CD14-positive monocyte (primary cell): ENCODE data around the gene CD247. TPM values are rescaled to one million over a fixed set of nuclear protein-coding genes. Genes with fewer than 3 reads are reported as not detected.

ENCODE experiments used
- DNase-seq, 3 donors: peaks; one replicate each; pipeline ENCODE4 v3.0.0-alpha.2; 2011 to 2022
- H2AFZ ChIP-seq: 2 replicates; pipeline ENCODE4 v1.6.0; 2012; ENCODE audit warnings: mild to moderate bottlenecking, low read depth, low read length, inconsistent platforms; ENCODE audit not compliant: insufficient read depth, poor library complexity, severe bottlenecking
- H3K27ac ChIP-seq, 2 donors: 1 replicate in 1 of 2; 2 replicates in 1 of 2; pipeline ENCODE4 v1.5.1; 2012 to 2013; ENCODE audit warnings: low read length in 2 of 2, control low read depth in 1 of 2, inconsistent platforms in 1 of 2, low read depth in 1 of 2, mild to moderate bottlenecking in 1 of 2
- H3K27me3 ChIP-seq, 2 donors: one replicate each; pipeline versions ENCODE4 v1.6.0 to v1.6.1; 2011 to 2013; ENCODE audit warnings: low read length in 2 of 2; ENCODE audit not compliant: control insufficient read depth in 2 of 2, insufficient read depth in 2 of 2
- H3K36me3 ChIP-seq, 2 donors: replicated peaks in 1 of 2; 1 replicate in 1 of 2; 2 replicates in 1 of 2; pipeline versions ENCODE4 v1.5.1 to v1.6.1; 2012 to 2013; ENCODE audit warnings: low read length in 2 of 2, control low read depth in 1 of 2, inconsistent platforms in 1 of 2, mild to moderate bottlenecking in 1 of 2; ENCODE audit not compliant: insufficient read depth in 2 of 2, control insufficient read depth in 1 of 2
- H3K4me1 ChIP-seq, 2 donors: 1 replicate in 1 of 2; 2 replicates in 1 of 2; pipeline versions ENCODE4 v1.5.1 to v1.6.1; 2012 to 2013; ENCODE audit warnings: low read length in 2 of 2, control low read depth in 1 of 2, inconsistent platforms in 1 of 2, mild to moderate bottlenecking in 1 of 2, moderate library complexity in 1 of 2; ENCODE audit not compliant: insufficient read depth in 2 of 2, control insufficient read depth in 1 of 2
- H3K4me2 ChIP-seq: replicated peaks from 2 replicates; pipeline ENCODE3; 2012; ENCODE audit warnings: low read length, moderate library complexity, mild to moderate bottlenecking; ENCODE audit not compliant: poor library complexity, severe bottlenecking; ENCODE audit errors: extremely low read depth
- H3K4me3 ChIP-seq, 3 experiments: fragments of 200-600 bp in 1 of 3; sonication (generic) in 1 of 3; replicated peaks in 1 of 3; 1 replicate in 2 of 3; 2 replicates in 1 of 3; pipeline ENCODE4 v1.5.1; 2011 to 2013; ENCODE audit warnings: low read length in 3 of 3, mild to moderate bottlenecking in 3 of 3, control low read depth in 2 of 3, low read depth in 2 of 3, inconsistent platforms in 1 of 3, moderate library complexity in 1 of 3
- H3K79me2 ChIP-seq: 2 replicates; pipeline ENCODE4 v1.6.0; 2012; ENCODE audit warnings: mild to moderate bottlenecking, control low read depth, inconsistent platforms, low read length, moderate library complexity; ENCODE audit not compliant: insufficient read depth
- H3K9ac ChIP-seq: 2 replicates; pipeline ENCODE4 v1.6.0; 2017; ENCODE audit warnings: low read length, mild to moderate bottlenecking; ENCODE audit not compliant: insufficient read depth, poor library complexity, severe bottlenecking
- H3K9me3 ChIP-seq, 2 donors: replicated peaks in 1 of 2; 1 replicate in 1 of 2; 2 replicates in 1 of 2; pipeline versions ENCODE4 v1.5.1 to v1.6.1; 2012 to 2013; ENCODE audit warnings: low read length in 2 of 2, control low read depth in 1 of 2; ENCODE audit not compliant: control insufficient read depth in 1 of 2, insufficient read depth in 1 of 2
- H4K20me1 ChIP-seq: 2 replicates; pipeline ENCODE4 v1.6.0; 2012; ENCODE audit warnings: mild to moderate bottlenecking, low read length, control low read depth, moderate library complexity; ENCODE audit not compliant: insufficient read depth
- H3K27ac Mint-ChIP-seq, 7 donors: one replicate each; pipeline ENCODE4 v1.8.0; 2020; ENCODE audit warnings: mild to moderate bottlenecking in 7 of 7, mixed read lengths in 7 of 7, moderate library complexity in 6 of 7, inconsistent platforms in 2 of 7
- H3K27me3 Mint-ChIP-seq, 3 donors: one replicate each; pipeline ENCODE4 v1.8.0; 2021 to 2022; ENCODE audit warnings: low read depth in 3 of 3, mild to moderate bottlenecking in 3 of 3, mixed read lengths in 3 of 3, moderate library complexity in 3 of 3, inconsistent platforms in 1 of 3
- H3K36me3 Mint-ChIP-seq, 2 donors: one replicate each; pipeline ENCODE4 v1.8.0; 2020; ENCODE audit warnings: mixed read lengths in 2 of 2, inconsistent platforms in 1 of 2, mild to moderate bottlenecking in 1 of 2
- H3K4me1 Mint-ChIP-seq: one replicate; pipeline ENCODE4 v1.8.0; 2020; ENCODE audit warnings: mild to moderate bottlenecking, mixed read lengths
- H3K4me3 Mint-ChIP-seq, 2 donors: one replicate each; pipeline ENCODE4 v1.8.0; 2020; ENCODE audit warnings: mild to moderate bottlenecking in 2 of 2, mixed read lengths in 2 of 2, moderate library complexity in 1 of 2
- H3K9me3 Mint-ChIP-seq, 7 donors: one replicate each; pipeline ENCODE4 v1.8.0; 2020 to 2022; ENCODE audit warnings: mixed read lengths in 7 of 7, mild to moderate bottlenecking in 6 of 7, moderate library complexity in 6 of 7, inconsistent platforms in 2 of 7
- WGBS: methylation state at CpG from one replicate; pipeline ENCODE4 v1.1.5; 2013; ENCODE audit warnings: missing lambda C conversion rate; ENCODE audit not compliant: insufficient coverage; 5-methylcytosine and 5-hydroxymethylcytosine counted together
- intact Hi-C, 2 donors: fragments of 100-400 bp; cut with micrococcal nuclease; formaldehyde crosslinking; loops; one replicate each; pipeline versions ENCODE4 v1.15.0 to v1.15.1; 2023
- polyA plus RNA-seq, 3 donors: library from polyadenylated mRNA; depleted of rRNA in 1 of 3; unstranded in 2 of 3; stranded (reverse) in 1 of 3; fragments of 300-500 nt in 2 of 3; fragments of >200 nt in 1 of 3; fragmentation: Illumina TruSeq in 2 of 3; gene quantifications; 1 replicate in 2 of 3; 2 replicates in 1 of 3; pipeline ENCODE4 v1.2.3, GENCODE V29; 2012 to 2021
- TF ChIP-seq, protein P1 (sequence below): fragments of 200-600 bp; IDR thresholded peaks from one replicate; pipeline ENCODE4 v1.8.0; 2022; ENCODE audit warnings: antibody characterized with exemption, mild to moderate bottlenecking

CD247 gene
- polyA plus RNA-seq, 3 donors: 0.29 to 1.8 (median 1.6) TPM

DNA sequence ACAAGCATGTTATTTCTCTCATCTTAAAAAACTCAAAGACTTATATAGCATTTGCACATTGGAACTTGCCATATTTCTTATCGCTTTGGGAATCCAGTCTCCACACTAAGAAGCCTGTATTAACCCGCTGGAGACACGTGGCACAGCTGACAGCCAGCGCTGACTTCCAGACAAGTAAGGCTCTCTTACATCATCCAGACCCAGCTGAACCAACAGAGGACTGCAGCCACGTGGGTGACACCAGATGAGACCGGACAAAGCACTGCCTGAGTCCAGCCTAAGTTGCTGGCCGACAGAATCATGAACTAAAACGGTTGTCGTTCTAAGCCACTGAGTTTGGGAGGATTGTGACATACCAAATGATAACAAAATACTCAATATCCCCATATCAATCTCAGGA is 6.3 kb upstream of the CD247 start:
- Mint-ChIP-seq H3K9me3 (no peaks in the 10 kb centered on the region), H3K4me3 (no peak overlapping the region), H3K27ac (no peak overlapping the region), H3K27me3 (peaks cover 0 to 3% (median 0%) of the 10 kb centered on the region in 3 donors), H3K36me3 (peaks cover 0 to 2% of the 10 kb centered on the region in 2 donors), H3K4me1 (no peaks in the 10 kb centered on the region)
- no peak overlapping the region for H2AFZ ChIP-seq
- H3K4me2 ChIP-seq: no peak overlapping the region
- no peak overlapping the region for H3K4me3 ChIP-seq
- intact Hi-C loops: no loop called here
- no peak overlapping the region for H3K27ac ChIP-seq
- no peaks in the 10 kb centered on the region for H3K9me3 ChIP-seq
- H3K27me3 ChIP-seq: no peaks in the 10 kb centered on the region
- no peaks in the 10 kb centered on the region for H3K36me3 ChIP-seq
- H4K20me1 ChIP-seq: no peaks in the 10 kb centered on the region
- no peak overlapping the region for H3K9ac ChIP-seq
- 95% methylated on average over 3 of the region's 9 CpGs for WGBS
- no peak for DNase-seq
- TF ChIP-seq, protein P1, sequence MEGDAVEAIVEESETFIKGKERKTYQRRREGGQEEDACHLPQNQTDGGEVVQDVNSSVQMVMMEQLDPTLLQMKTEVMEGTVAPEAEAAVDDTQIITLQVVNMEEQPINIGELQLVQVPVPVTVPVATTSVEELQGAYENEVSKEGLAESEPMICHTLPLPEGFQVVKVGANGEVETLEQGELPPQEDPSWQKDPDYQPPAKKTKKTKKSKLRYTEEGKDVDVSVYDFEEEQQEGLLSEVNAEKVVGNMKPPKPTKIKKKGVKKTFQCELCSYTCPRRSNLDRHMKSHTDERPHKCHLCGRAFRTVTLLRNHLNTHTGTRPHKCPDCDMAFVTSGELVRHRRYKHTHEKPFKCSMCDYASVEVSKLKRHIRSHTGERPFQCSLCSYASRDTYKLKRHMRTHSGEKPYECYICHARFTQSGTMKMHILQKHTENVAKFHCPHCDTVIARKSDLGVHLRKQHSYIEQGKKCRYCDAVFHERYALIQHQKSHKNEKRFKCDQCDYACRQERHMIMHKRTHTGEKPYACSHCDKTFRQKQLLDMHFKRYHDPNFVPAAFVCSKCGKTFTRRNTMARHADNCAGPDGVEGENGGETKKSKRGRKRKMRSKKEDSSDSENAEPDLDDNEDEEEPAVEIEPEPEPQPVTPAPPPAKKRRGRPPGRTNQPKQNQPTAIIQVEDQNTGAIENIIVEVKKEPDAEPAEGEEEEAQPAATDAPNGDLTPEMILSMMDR: no peak
- H3K4me1 ChIP-seq: no peaks in the 10 kb centered on the region
- no peaks in the 10 kb centered on the region for H3K79me2 ChIP-seq

GRCh38 chr1:167522246-167522645 is 3.9 kb upstream of the CD247 start:
- Histone ChIP-seq H3K9ac (no peak overlapping the region), H3K4me3 (no peak overlapping the region), H3K36me3 (no peaks in the 10 kb centered on the region), H3K79me2 (no peaks in the 10 kb centered on the region), H3K9me3 (no peaks in the 10 kb centered on the region), H2AFZ (no peak overlapping the region), H3K27ac (no peak overlapping the region), H3K4me2 (no peak overlapping the region), H3K4me1 (no peaks in the 10 kb centered on the region), H4K20me1 (no peaks in the 10 kb centered on the region), H3K27me3 (no peaks in the 10 kb centered on the region)
- Mint-ChIP-seq H3K27ac (no peak overlapping the region), H3K36me3 (no peaks in the 10 kb centered on the region), H3K9me3 (no peaks in the 10 kb centered on the region), H3K27me3 (peaks cover 0 to 3% (median 0%) of the 10 kb centered on the region in 3 donors), H3K4me1 (no peaks in the 10 kb centered on the region), H3K4me3 (no peak overlapping the region)
- WGBS: 100% methylated on average over 4 of the region's 5 CpGs
- intact Hi-C loops: no loop called here
- no peak for DNase-seq
- TF ChIP-seq, protein P1: no peak
